HG03175 (cell line): ENCODE measurements around the gene CSNK1G2.

ENCODE experiments used
- ATAC-seq: cut with Tn5 transposase; IDR thresholded peaks from one replicate; pipeline ENCODE4 v1.9.1; 2021; ENCODE audit warnings: mild to moderate bottlenecking, moderate library complexity; ENCODE audit not compliant: unreplicated experiment

The CSNK1G2 gene

GRCh38 chr19:2014731-2015607 is 74.0 kb downstream of the CSNK1G2 start:
- ATAC-seq: no peak

DNA sequence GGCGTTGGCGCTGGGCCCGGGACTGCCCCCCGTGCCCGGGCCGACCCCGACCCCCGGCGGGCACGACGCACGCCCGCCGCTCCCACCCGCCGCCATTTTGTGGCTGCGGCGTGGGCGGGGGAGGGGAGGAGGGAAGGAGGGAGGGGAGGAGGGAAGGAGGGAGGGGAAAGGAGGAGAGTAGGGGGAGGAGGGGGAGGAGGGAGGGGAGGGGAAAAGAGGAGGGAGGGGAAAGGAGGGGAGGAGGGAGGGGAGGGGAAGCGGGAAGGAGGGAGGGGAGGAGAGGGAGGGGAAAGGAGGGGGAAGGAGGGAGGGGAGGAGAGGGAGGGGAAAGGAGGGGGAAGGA is 74.6 kb downstream of the CSNK1G2 start, which contains the start of gene BTBD2:
BTBD2 (minus strand) TSS at position 107 of the 343 bp plus-strand sequence; CDS start at position 96, 11 bp downstream.
- no peak for ATAC-seq

GRCh38 chr19:2016041-2016807 is 75.3 kb downstream of the CSNK1G2 start:
- ATAC-seq: no peak

GRCh38 chr19:2018752-2019151 is 77.8 kb downstream of the CSNK1G2 start:
- no peak for ATAC-seq

- no peak for ATAC-seq
Measured at GRCh38 chr19:2021453-2022140, 80.6 kb downstream of the CSNK1G2 start.

DNA sequence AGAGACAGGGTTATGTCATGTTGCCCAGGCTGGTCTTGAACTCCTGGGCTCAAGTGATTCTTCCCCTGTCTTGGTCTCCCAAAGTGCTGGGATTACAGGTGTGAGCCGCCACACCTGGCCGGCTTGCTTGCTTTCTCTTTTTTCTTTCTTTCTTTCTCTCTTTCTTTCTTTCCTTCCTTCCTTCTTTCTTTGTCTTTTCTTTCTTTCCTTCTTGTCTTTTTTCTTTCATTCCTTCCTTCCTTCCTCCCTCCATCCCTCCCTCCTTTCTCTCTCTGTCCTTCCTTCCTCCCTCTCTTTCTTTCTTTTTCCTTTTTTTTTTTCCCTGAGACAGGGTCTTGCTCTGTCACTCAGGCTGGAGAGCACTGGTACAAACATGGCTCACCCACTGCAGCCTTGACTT is 81.3 kb downstream of the CSNK1G2 start:
- no peak for ATAC-seq

GRCh38 chr19:2026770-2027169 is 85.8 kb downstream of the CSNK1G2 start:
- no peak for ATAC-seq

GRCh38 chr19:2027361-2027760 is 86.4 kb downstream of the CSNK1G2 start:
- no peak for ATAC-seq
